HepG2 (cell line): ENCODE results near the gene ALX3. TPM values are rescaled to one million over a fixed set of nuclear protein-coding genes. Genes with fewer than 3 reads are reported as not detected.

ENCODE experiments used
- ATAC-seq: fragments of 200-7000 bp; cut with Tn5 transposase; 3 replicates; pipeline ENCODE4 v1.9.1; 2020; ENCODE audit warnings: mild to moderate bottlenecking, moderate library complexity
- BruUV-seq: library from RNA; stranded (reverse); fragments of 400-500 nt; replicated peaks from 2 replicates; lab custom pipeline; 2021; lab: Mats Ljungman, UMichigan
- CTCF ChIA-PET: fragments of 300-600 bp; formaldehyde crosslinking; extraction: SDS; loops from one replicate; lab custom pipeline; 2021; ENCODE audit warnings: low total read pairs, inconsistent platforms, low intra/inter-chr PET ratio; lab: Yijun Ruan, JAX
- POLR2A ChIA-PET: fragments of 350-600 bp; sonication (Branson Sonifier 250); formaldehyde crosslinking; loops from one replicate; lab custom pipeline; 2020; ENCODE audit warnings: antibody characterized with exemption, inconsistent platforms; lab: Yijun Ruan, JAX
- DNase-seq: peaks from one replicate; pipeline ENCODE4 v3.0.0-alpha.2; 2015; ENCODE audit warnings: low spot score
- FAIRE-seq: peaks from 3 replicates; lab custom pipeline; 2011; peaks lifted over from hg19 to GRCh38; lab: Jason Lieb, UNC
- H2AFZ ChIP-seq: one replicate; pipeline ENCODE4 v1.6.1; 2011; ENCODE audit warnings: low read length, inconsistent platforms
- H3K27ac ChIP-seq: fragments of 300-600 bp; 3 replicates; pipeline ENCODE4 v1.8.0; 2011; ENCODE audit warnings: mixed run types, mild to moderate bottlenecking, mixed read lengths, low read length, inconsistent platforms; ENCODE audit not compliant: insufficient read depth; ENCODE audit errors: extremely low read length
- H3K27me3 ChIP-seq, 2 experiments: fragments of 200-600 bp in 1 of 2; 2 replicates in 1 of 2; 3 replicates in 1 of 2; pipeline versions ENCODE4 v1.6.0 to v1.8.0; 2011; ENCODE audit warnings: low read length in 2 of 2, mild to moderate bottlenecking in 2 of 2, moderate library complexity in 2 of 2, inconsistent platforms in 1 of 2; ENCODE audit not compliant: insufficient read depth in 2 of 2, control insufficient read depth in 1 of 2
- H3K36me3 ChIP-seq, 2 experiments: fragments of 200-600 bp in 1 of 2; replicated peaks in 1 of 2; 2 replicates in 1 of 2; 3 replicates in 1 of 2; pipeline versions ENCODE4 v1.5.1 to v1.8.0; 2011; ENCODE audit warnings: low read length in 2 of 2, inconsistent platforms in 1 of 2; ENCODE audit not compliant: insufficient read depth in 2 of 2, control insufficient read depth in 1 of 2
- H3K4me1 ChIP-seq: 2 replicates; pipeline ENCODE4 v1.5.1; 2012; ENCODE audit warnings: low read length, inconsistent platforms; ENCODE audit not compliant: insufficient read depth
- H3K4me2 ChIP-seq: 2 replicates; pipeline ENCODE4 v1.6.0; 2011; ENCODE audit warnings: low read depth, low read length, inconsistent platforms
- H3K4me3 ChIP-seq, 3 experiments: fragments of 200-600 bp in 1 of 3; sonication (generic), shearing (Covaris generic) in 1 of 3; replicated peaks in 1 of 3; 2 replicates each; pipeline ENCODE4 v1.5.1; 2011 to 2016; ENCODE audit warnings: low read length in 3 of 3, inconsistent platforms in 2 of 3, low read depth in 2 of 3, mild to moderate bottlenecking in 2 of 3, control low read depth in 1 of 3, mixed read lengths in 1 of 3; ENCODE audit not compliant: insufficient read depth in 1 of 3
- H3K79me2 ChIP-seq: one replicate; pipeline ENCODE4 v1.6.1; 2011; ENCODE audit warnings: low read length, inconsistent platforms; ENCODE audit not compliant: insufficient read depth
- H3K9ac ChIP-seq: 2 replicates; pipeline ENCODE4 v1.6.0; 2011; ENCODE audit warnings: mild to moderate bottlenecking, low read depth, low read length, inconsistent platforms; ENCODE audit not compliant: insufficient read depth
- H3K9me3 ChIP-seq: 2 replicates; pipeline ENCODE4 v1.5.1; 2012; ENCODE audit warnings: mild to moderate bottlenecking, low read length
- H4K20me1 ChIP-seq: 2 replicates; pipeline ENCODE4 v1.6.0; 2011; ENCODE audit warnings: inconsistent platforms, mild to moderate bottlenecking, low read length, moderate library complexity; ENCODE audit not compliant: insufficient read depth
- ARNT2 ChIP-seq: sonication (generic); formaldehyde crosslinking; IDR thresholded peaks from 2 replicates; pipeline ENCODE4 v1.8.0; 2022; ENCODE audit warnings: mild to moderate bottlenecking, low read depth, missing genetic modification reagents, moderate library complexity
- BCL6 ChIP-seq: IDR thresholded peaks from 2 replicates; pipeline ENCODE4 v1.6.1; 2016; ENCODE audit warnings: missing genetic modification reagents, missing compliant biosample characterization
- CSRNP2 ChIP-seq: sonication (generic); formaldehyde crosslinking; conservative IDR thresholded peaks from 2 replicates; pipeline ENCODE4 v1.8.0; 2022; ENCODE audit warnings: low read depth, missing genetic modification reagents
- DPF2 ChIP-seq: sonication (generic); formaldehyde crosslinking; IDR thresholded peaks from 2 replicates; pipeline ENCODE4 v1.4.0; 2020; ENCODE audit warnings: mild to moderate bottlenecking, low read depth, missing genetic modification reagents, borderline replicate concordance
- KLF13 ChIP-seq: sonication (generic); formaldehyde crosslinking; IDR thresholded peaks from 2 replicates; pipeline ENCODE4 v1.4.0; 2020; ENCODE audit warnings: mild to moderate bottlenecking, missing genetic modification reagents
- KMT2A ChIP-seq: sonication (generic); formaldehyde crosslinking; IDR thresholded peaks from 2 replicates; pipeline ENCODE4 v1.4.0; 2020; ENCODE audit warnings: missing genetic modification reagents
- MAF1 ChIP-seq: sonication (generic); formaldehyde crosslinking; IDR thresholded peaks from 2 replicates; pipeline ENCODE4 v1.5.0; 2020; ENCODE audit warnings: missing genetic modification reagents, borderline replicate concordance
- MXD1 ChIP-seq: sonication (generic); formaldehyde crosslinking; IDR thresholded peaks from 2 replicates; pipeline ENCODE4 v1.4.0; 2020; ENCODE audit warnings: mild to moderate bottlenecking, missing genetic modification reagents
- PCBP1 ChIP-seq: fragments of 200-400 bp; formaldehyde crosslinking; IDR thresholded peaks from 2 replicates; pipeline ENCODE4 v1.6.1; 2017; ENCODE audit warnings: mild to moderate bottlenecking, low read depth, low read length, borderline replicate concordance
- RAD21 ChIP-seq: fragments of 450-650 bp; formaldehyde crosslinking; IDR thresholded peaks from 2 replicates; pipeline ENCODE4 v1.5.0; 2020; ENCODE audit warnings: mild to moderate bottlenecking
- SAP130 ChIP-seq: IDR thresholded peaks from 2 replicates; pipeline ENCODE4 v1.6.1; 2016; ENCODE audit warnings: low read depth
- SMARCE1 ChIP-seq: fragments of 450-650 bp; IDR thresholded peaks from 2 replicates; pipeline ENCODE4 v1.6.1; 2017; ENCODE audit warnings: borderline replicate concordance
- SP4 ChIP-seq: sonication (generic); formaldehyde crosslinking; IDR thresholded peaks from 2 replicates; pipeline ENCODE4 v1.8.1; 2023; ENCODE audit warnings: mild to moderate bottlenecking, missing genetic modification reagents
- TBX3 ChIP-seq: fragments of 450-650 bp; IDR thresholded peaks from 2 replicates; pipeline ENCODE4 v1.6.1; 2017; ENCODE audit warnings: antibody characterized with exemption, mild to moderate bottlenecking, inconsistent platforms, borderline replicate concordance
- THAP8 ChIP-seq: sonication (generic); formaldehyde crosslinking; IDR thresholded peaks from 2 replicates; pipeline ENCODE4 v1.5.1; 2020; ENCODE audit warnings: missing genetic modification reagents, mild to moderate bottlenecking, borderline replicate concordance
- TIGD3 ChIP-seq: sonication (generic); formaldehyde crosslinking; IDR thresholded peaks from 2 replicates; pipeline ENCODE4 v1.5.1; 2020; ENCODE audit warnings: mild to moderate bottlenecking, missing genetic modification reagents, borderline replicate concordance
- WIZ ChIP-seq: sonication (generic); formaldehyde crosslinking; IDR thresholded peaks from 2 replicates; pipeline ENCODE4 v1.5.1; 2020; ENCODE audit warnings: mild to moderate bottlenecking, missing genetic modification reagents
- ZNF101 ChIP-seq: sonication (generic); formaldehyde crosslinking; IDR thresholded peaks from 2 replicates; pipeline ENCODE4 v1.4.0; 2020; ENCODE audit warnings: mild to moderate bottlenecking, low read depth, missing genetic modification reagents, borderline replicate concordance
- ZNF256 ChIP-seq: sonication (generic); formaldehyde crosslinking; conservative IDR thresholded peaks from 2 replicates; pipeline ENCODE4 v1.4.0; 2020; ENCODE audit warnings: missing genetic modification reagents
- ZNF576 ChIP-seq: sonication (generic); formaldehyde crosslinking; IDR thresholded peaks from 2 replicates; pipeline ENCODE4 v1.4.0; 2020; ENCODE audit warnings: mild to moderate bottlenecking, missing genetic modification reagents
- ZNF660 ChIP-seq: sonication (generic); formaldehyde crosslinking; IDR thresholded peaks from 2 replicates; pipeline ENCODE4 v1.5.1; 2020; ENCODE audit warnings: mild to moderate bottlenecking, low read depth, missing genetic modification reagents, borderline replicate concordance
- WGBS: methylation state at CpG from one replicate; pipeline ENCODE4 v1.1.6; 2017; ENCODE audit warnings: low lambda C conversion rate; 5-methylcytosine and 5-hydroxymethylcytosine counted together
- in situ Hi-C: cut with HindIII; loops from 2 replicates; pipeline ENCODE4 v1.10.0; 2017; ENCODE audit warnings: low pct_unique_long_range_greater_than_20kb; ENCODE audit not compliant: extremely low pct_ligation_motif_present
- intact Hi-C: fragments of 100-400 bp; cut with micrococcal nuclease; formaldehyde crosslinking; loops from one replicate; pipeline ENCODE4 v1.10.0; 2022; ENCODE audit not compliant: unreplicated experiment
- polyA plus RNA-seq, 8 experiments: library from polyadenylated mRNA; depleted of rRNA in 3 of 8; stranded (reverse) in 7 of 8; unstranded in 1 of 8; fragments of >200 nt; fragmentation: Illumina TruSeq in 4 of 8; extraction: Trizol in 4 of 8; gene quantifications; 2 replicates each; pipeline versions ENCODE4 v1.2.1 to v1.2.3, GENCODE V29; 2011 to 2016; ENCODE audit warnings: low read depth in 4 of 8, missing spikeins in 1 of 8, mixed read lengths in 1 of 8; ENCODE audit not compliant: insufficient read depth in 1 of 8
- total RNA-seq, 5 experiments: library from RNA; depleted of rRNA; stranded (reverse); fragments of >200 nt; fragmentation: Illumina TruSeq; extraction: Trizol; gene quantifications; 2 replicates each; pipeline ENCODE4 v1.2.3, GENCODE V29; 2016; ENCODE audit warnings: low read depth in 1 of 5

Gene ALX3
- total and polyA plus RNA-seq, 2 of the 13 experiments (the other 11 are each of a cell fraction or from before 2014, with no cell fraction given) = not detected

GRCh38 chr1:110035236-110035752 lies 35.2 kb downstream of the ALX3 start:
- H3K4me3 ChIP-seq = peak overlapping the region; percentile 92 to 98 (median 97)
- in situ Hi-C loops = no loop called here
- 11% methylated on average over 15 of the region's 16 CpGs for WGBS
- TF ChIP-seq KMT2A (0 out of 2 replicates have a peak, but pooled peaks have one; percentile 3), CSRNP2 (CRISPR knock-in tag) (no peak), PCBP1 (no peak), TBX3 (no peak), BCL6 (CRISPR knock-in tag) (no peak), ZNF660 (CRISPR knock-in tag) (no peak), WIZ (CRISPR knock-in tag) (0 out of 2 replicates have a peak, but pooled peaks have one; percentile 5), TIGD3 (CRISPR knock-in tag) (no peak), ZNF256 (no peak), RAD21 (CRISPR knock-in tag) (no peak), MAF1 (no peak), MXD1 (peak; percentile 8; the same call in 1 of the 2 replicates), THAP8 (CRISPR knock-in tag) (no peak), SP4 (CRISPR knock-in tag) (0 out of 2 replicates have a peak, but pooled peaks have one; percentile 29), ZNF576 (CRISPR knock-in tag) (no peak), KLF13 (CRISPR knock-in tag) (no peak), DPF2 (CRISPR knock-in tag) (no peak), ARNT2 (CRISPR knock-in tag) (peak; percentile 39; the same call in 1 of the 2 replicates), SMARCE1 (no peak), ZNF101 (CRISPR knock-in tag) (no peak), SAP130 (CRISPR knock-in tag) (0 out of 2 replicates have a peak, but pooled peaks have one; percentile 2)
- H4K20me1 ChIP-seq = peaks cover 4% of the 10 kb centered on the region; the same call in 1 of the 2 replicates
- ChIA-PET CTCF (no interaction called here), POLR2A (interaction anchor here (0.8 to 1.9 kb wide), 9 partner anchors 10 to 487 kb away, joined by 3 to 18 read pairs (median 4); partner anchors contain the start of genes GNAI3, GSTM4 and RBM15)
- H3K4me1 ChIP-seq = peaks cover 38% of the 10 kb centered on the region
- H3K36me3 ChIP-seq = peaks cover 9 to 23% of the 10 kb centered on the region in 2 experiments; a peak in 4 of 5 replicates
- peak overlapping the region; percentile 94 for H3K4me2 ChIP-seq
- peak overlapping the region; percentile 96 for H3K9ac ChIP-seq
- H2AFZ ChIP-seq = no peak overlapping the region
- no peak for DNase-seq
- ATAC-seq = peak; percentile 40
- peak overlapping the region; percentile 84 for H3K27ac ChIP-seq
- H3K9me3 ChIP-seq = no peaks in the 10 kb centered on the region
- no peaks in the 10 kb centered on the region for H3K27me3 ChIP-seq
- H3K79me2 ChIP-seq = peaks cover 25% of the 10 kb centered on the region
- BruUV-seq = no TSS peak
- FAIRE-seq = no peak
- intact Hi-C loops = no loop called here
